ENCODE results near the gene COL20A1. TPM values are rescaled to one million over a fixed set of nuclear protein-coding genes. Genes with fewer than 3 reads are reported as not detected.

Gene COL20A1
- total RNA-seq, 6 experiments from 2014 or later: 0.02 TPM; not detected in 5

GRCh38 chr20:63253438-63254231 is 39.4 kb upstream of the COL20A1 start:
- DNase-seq: no peak
- TF ChIP-seq CTCF (IDR thresholded peaks at IDR 0.05): no peak
- H3K27me3 Mint-ChIP-seq (ENCODE audit: insufficient read depth): peaks cover 49% of the 10 kb centered on the region
- H3K4me1 Mint-ChIP-seq (ENCODE audit: low read depth): no peaks in the 10 kb centered on the region
- no peaks in the 10 kb centered on the region for H3K36me3 Mint-ChIP-seq (ENCODE audit: low read depth)
- no peak overlapping the region for H3K4me3 Mint-ChIP-seq
- no peak overlapping the region for H3K27ac Mint-ChIP-seq
- H3K9me3 Mint-ChIP-seq: no peaks in the 10 kb centered on the region

GRCh38 chr20:63254232-63254605 is 38.8 kb upstream of the COL20A1 start, which contains the start of gene NKAIN4:
NKAIN4 (minus strand) TSS chr20:63254463; CDS start chr20:63254450, 13 bp downstream.
- Mint-ChIP-seq H3K9me3 (no peaks in the 10 kb centered on the region), H3K27me3 (ENCODE audit: insufficient read depth) (peaks cover 50% of the 10 kb centered on the region), H3K36me3 (ENCODE audit: low read depth) (no peaks in the 10 kb centered on the region), H3K4me1 (ENCODE audit: low read depth) (no peaks in the 10 kb centered on the region), H3K27ac (no peak within 1 kb of the TSS), H3K4me3 (no peak within 1 kb of the TSS)
- no peak for DNase-seq
- no peak for TF ChIP-seq CTCF (IDR thresholded peaks at IDR 0.05)

- Mint-ChIP-seq H3K27ac (no peak overlapping the region), H3K36me3 (ENCODE audit: low read depth) (no peaks in the 10 kb centered on the region), H3K27me3 (ENCODE audit: insufficient read depth) (peaks cover 52% of the 10 kb centered on the region), H3K4me1 (ENCODE audit: low read depth) (no peaks in the 10 kb centered on the region), H3K4me3 (no peak overlapping the region), H3K9me3 (no peaks in the 10 kb centered on the region)
- TF ChIP-seq CTCF (IDR thresholded peaks at IDR 0.05): no peak
- no peak for DNase-seq
Observed at GRCh38 chr20:63254606-63255384, 38.2 kb upstream of the COL20A1 start.

GRCh38 chr20:63255931-63256704 is 36.9 kb upstream of the COL20A1 start:
- H3K27me3 Mint-ChIP-seq (ENCODE audit: insufficient read depth): peaks cover 61% of the 10 kb centered on the region
- H3K36me3 Mint-ChIP-seq (ENCODE audit: low read depth): no peaks in the 10 kb centered on the region
- no peak overlapping the region for H3K27ac Mint-ChIP-seq
- no peak for TF ChIP-seq CTCF (IDR thresholded peaks at IDR 0.05)
- no peaks in the 10 kb centered on the region for H3K4me1 Mint-ChIP-seq (ENCODE audit: low read depth)
- H3K4me3 Mint-ChIP-seq: no peak overlapping the region
- no peaks in the 10 kb centered on the region for H3K9me3 Mint-ChIP-seq
- DNase-seq: no peak

- Mint-ChIP-seq H3K27me3 (ENCODE audit: insufficient read depth) (peaks cover 68% of the 10 kb centered on the region), H3K36me3 (ENCODE audit: low read depth) (no peaks in the 10 kb centered on the region), H3K4me1 (ENCODE audit: low read depth) (no peaks in the 10 kb centered on the region), H3K9me3 (no peaks in the 10 kb centered on the region), H3K4me3 (no peak overlapping the region; the same call in 1 of the 2 replicates), H3K27ac (no peak overlapping the region)
- DNase-seq: no peak
- no peak for TF ChIP-seq CTCF (IDR thresholded peaks at IDR 0.05)
Observed at GRCh38 chr20:63256954-63257353, 36.0 kb upstream of the COL20A1 start.
